Daoy (cell line): ENCODE results near the gene MDH1B. TPM values are rescaled to one million over a fixed set of nuclear protein-coding genes. Genes with fewer than 3 reads are reported as not detected.
"Not testable (repeated sequence)": the region's sequence is repeated elsewhere in the genome, so short reads cannot be mapped to it uniquely, and the experiment has no call there.

Source experiments
- DNase-seq: peaks from one replicate; pipeline ENCODE4 v3.0.0-alpha.2; 2015; ENCODE audit warnings: low read depth
- total RNA-seq: library from RNA; depleted of rRNA; stranded (reverse); fragments of >200 nt; shearing (Covaris generic); gene quantifications from 2 replicates; pipeline ENCODE4 v1.2.3, GENCODE V29; 2014

MDH1B gene
- total RNA-seq, 1 experiment from 2014 or later = 6.3 TPM

- DNase-seq = no peak
Observed at GRCh38 chr2:206766057-206766930, 1.2 kb upstream of the MDH1B start.

GRCh38 chr2:206764673-206765241 is 371 bp downstream of the MDH1B start:
- DNase-seq = no peak

DNA sequence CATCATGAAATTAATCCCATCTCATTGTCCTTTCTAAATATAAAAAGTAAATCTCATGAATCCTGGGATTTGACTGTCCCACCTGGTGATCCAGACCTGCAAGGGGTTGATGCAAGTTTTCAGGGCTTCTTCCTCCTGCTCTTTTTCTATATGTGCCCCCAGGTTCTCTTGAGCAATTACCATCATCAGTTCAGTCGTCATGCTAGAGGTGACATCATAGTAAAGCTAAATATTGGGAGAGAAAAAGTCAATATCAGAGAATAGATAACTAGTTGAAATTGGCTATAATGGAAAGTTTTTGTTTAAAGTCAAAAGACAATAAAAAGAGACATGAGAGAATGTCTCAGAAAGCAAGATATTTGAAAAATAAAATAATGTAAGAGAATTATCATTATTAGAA is 8.3 kb downstream of the MDH1B start:
- DNase-seq = no peak

- DNase-seq = no peak
Observed at GRCh38 chr2:206740800-206741199, 24.3 kb downstream of the MDH1B start.

GRCh38 chr2:206739271-206739670 is 25.9 kb downstream of the MDH1B start:
- peak; percentile 5 for DNase-seq

DNA sequence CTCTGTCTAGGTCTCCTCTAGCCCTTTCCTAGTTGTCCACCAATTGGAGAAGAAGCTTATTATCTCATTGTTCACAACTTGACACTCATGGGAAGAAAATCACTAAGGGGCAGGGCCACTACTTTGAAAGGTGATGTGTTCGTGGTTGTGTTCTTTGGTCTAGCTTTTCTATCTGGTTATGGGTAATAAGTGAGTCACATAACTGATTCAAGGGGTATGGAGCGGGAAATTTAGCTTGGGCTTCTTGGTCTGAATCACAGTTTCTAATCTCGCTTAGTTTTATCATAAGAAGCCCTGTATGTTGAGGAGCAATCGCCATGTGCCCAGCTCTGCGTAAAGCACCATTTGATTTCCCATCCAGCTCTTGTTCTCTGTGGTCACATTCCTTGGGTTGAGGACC is 28.2 kb downstream of the MDH1B start:
- peak; percentile 4 for DNase-seq

DNA sequence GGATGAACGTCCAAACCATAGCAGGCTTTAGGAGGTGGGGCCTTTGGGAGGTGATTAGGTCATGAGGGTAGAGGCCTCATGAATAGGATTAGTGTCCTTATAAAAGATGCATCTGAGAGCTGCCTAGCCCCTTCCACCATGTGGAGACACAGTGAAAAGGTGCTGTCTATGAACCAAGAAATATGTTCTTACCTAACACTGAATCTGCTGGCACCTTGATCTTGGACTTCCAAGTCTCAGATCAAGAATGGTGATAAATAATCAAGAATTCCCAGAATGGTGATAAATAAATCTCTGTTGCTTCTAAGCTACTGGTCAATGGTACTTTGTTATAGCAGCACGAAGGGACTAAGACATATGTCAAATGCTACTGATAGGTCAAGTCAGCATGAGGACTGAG is 31.8 kb downstream of the MDH1B start:
- DNase-seq = no peak

- peak; percentile 49 for DNase-seq
Observed at GRCh38 chr2:206728277-206729199, 36.6 kb downstream of the MDH1B start.

- no peak for DNase-seq
Observed at GRCh38 chr2:206727287-206727686, 37.8 kb downstream of the MDH1B start.

GRCh38 chr2:206723288-206723687 is 41.8 kb downstream of the MDH1B start:
- DNase-seq = no peak

- DNase-seq = no peak
Observed at GRCh38 chr2:206721256-206721920, 43.7 kb downstream of the MDH1B start.

DNA sequence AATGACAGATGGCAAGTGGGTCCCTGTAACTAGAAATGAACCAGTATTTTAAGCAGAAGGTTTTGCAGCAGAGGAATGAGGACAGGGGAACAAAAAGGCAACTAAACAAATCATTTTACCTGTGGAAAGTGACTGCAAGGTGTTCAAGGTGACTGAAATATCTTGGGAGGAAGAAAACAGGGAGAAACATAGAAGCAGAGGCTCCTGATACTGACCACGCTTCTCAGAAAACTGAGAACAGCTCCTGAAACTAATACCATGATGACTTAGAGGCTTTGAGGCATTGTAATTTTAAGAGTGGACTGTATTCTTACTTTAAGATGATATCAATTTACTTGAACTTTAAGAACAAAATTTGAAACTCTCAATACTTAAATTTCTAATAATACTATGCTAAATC is 46.8 kb downstream of the MDH1B start, which contains the start of gene DYTN:
DYTN (minus strand) TSS at position 101 of the 400 bp plus-strand sequence. CDS start 117 bp downstream, outside the sequence.
- DNase-seq = no peak

- DNase-seq = no peak
Observed at GRCh38 chr2:206716623-206717022, 48.5 kb downstream of the MDH1B start.

GRCh38 chr2:206715183-206715582 is 49.9 kb downstream of the MDH1B start:
- not testable (repeated sequence) for DNase-seq

DNA sequence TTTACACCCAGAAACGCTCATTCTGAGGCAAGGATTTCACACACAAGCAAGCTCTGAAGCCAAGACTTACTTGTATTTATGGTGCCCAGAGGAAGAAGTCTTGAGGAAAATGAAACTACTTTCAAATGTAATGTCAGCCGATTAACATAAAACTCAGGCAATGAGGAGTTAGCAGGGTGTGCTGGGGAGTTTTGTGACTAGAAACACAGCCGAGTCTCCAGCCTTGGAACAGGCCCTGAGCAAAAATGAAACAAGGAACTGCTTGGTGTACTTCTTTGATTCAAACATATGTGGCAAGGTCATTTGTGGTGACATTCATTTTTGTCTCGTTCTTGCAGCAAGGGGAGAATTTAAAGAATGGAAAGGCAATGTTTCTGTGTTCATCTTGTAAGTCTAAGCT is 51.4 kb downstream of the MDH1B start:
- no peak for DNase-seq

DNA sequence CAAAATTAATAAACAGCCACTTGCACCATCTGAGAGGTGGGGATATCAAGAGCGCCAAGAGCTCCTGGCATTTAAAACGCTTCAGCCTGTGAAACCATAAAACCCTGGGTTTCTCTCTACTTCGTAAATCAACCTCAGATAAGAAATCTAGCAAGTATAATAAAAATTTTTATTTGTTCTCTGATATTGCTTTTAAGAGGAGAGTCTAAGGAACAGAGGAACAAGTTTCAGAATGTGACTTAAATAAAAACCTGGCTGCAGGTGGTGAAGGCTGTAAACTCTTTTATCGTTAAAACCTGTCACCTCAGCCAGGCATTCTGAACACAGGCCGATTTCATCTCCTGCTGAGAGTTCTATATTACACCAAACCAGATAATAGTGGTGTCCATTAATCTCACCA is 56.8 kb downstream of the MDH1B start:
- no peak for DNase-seq

DNA sequence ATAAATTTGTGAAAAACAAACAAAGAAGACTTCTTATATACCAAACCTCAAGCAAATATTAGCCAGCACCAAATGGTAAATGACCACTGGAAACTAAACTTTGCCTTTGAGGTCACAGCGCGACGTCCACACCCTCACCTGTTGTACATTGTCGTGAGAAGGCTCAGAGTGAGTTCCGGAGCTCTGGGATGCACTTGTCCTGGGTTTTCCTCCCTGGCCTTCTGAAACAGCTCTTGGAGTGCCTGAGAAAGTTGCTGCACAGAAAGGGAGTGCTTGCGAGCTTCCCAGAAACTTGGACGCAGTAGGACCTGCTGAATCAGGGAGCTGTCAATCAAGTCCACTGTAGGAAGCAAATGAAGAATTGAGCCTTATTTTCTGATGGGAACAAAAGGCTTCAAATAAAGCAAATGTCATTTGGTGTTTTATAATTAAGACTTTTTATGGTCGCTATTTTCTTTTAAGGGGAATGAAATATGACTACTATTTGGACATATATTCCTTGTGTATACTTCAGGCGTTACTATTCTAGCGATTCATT is 57.9 kb downstream of the MDH1B start:
- no peak for DNase-seq

DNA sequence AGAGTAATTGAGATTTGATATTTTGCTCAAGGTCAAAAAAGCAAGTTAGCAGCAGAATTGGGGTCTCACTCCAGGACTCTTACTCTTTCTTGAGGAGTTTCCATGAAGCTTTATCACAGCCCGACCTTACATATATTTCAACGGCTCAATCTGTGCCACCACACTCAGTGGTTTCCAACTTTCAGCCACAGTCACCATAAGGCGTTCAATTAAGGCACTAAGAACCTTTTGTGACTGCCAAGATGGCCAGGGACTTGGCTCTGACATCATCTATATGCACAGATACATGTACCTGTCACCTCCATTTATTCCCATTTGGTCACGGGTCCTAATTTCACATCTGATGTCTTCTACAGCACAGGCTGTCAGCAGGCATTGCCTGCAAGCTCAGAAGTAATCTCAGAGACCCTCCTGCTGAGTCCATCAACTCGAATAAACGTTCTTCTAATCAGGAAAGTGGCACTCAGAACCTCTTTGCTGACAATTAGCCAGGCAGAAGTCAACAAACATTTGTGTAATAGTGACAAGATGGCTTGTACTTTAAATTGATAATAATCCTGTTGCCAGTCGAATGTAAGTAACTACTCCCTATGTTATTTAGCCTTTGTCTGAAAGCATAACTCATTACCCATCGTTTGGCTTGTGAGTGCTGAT is 63.0 kb downstream of the MDH1B start:
- DNase-seq = no peak

DNA sequence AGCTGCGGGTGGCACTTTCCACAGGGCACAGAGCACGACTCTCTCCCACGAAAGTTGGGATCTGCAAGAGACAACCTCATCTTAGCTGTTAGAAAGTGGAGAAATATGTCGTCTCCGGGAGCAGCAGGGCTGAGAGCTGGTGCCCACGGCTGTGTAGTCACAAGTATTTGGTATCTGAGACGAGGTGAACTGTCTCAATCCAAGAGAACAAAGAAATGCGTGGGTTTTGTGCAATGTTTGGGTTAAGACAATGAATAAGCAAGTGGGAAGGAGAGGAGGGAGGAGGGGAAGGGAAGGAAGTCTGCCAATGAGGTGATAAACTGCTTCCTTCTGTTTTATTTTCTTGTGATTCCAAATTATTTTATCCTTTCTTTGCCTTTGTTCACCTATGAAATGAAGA is 65.0 kb downstream of the MDH1B start:
- DNase-seq = no peak

DNA sequence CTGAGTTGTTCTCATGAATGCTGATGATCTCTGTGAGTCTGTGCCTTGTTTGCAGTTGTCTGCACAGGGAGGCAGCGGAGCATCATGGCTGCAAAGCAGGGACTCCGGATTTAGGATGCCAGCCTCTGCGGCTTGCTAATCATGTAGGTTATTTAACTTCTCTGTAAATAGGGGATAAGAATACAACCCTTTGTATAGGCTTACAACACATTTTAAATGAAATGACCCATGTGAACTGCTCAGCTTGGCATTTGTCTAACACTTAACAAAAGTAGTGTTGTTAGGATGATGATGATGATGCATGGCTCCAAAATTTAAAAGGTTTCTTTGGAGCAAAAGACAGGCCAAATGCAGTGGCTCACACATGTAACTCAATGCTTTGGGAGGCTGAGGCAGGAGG is 66.3 kb downstream of the MDH1B start:
- DNase-seq = no peak

- no peak for DNase-seq
Observed at GRCh38 chr2:206696910-206697309, 68.2 kb downstream of the MDH1B start.
